Activated CD4-positive, alpha-beta T cell treated with anti-CD3 and anti-CD28 coated beads, Interleukin-2, Interleukin-6, amounts not matched to agents 100 ng/mL and 50 ng/mL, durations not matched to agents 16 hours and 8 hours (primary cell): ENCODE results near the gene DYNC2I2.

Source experiments
- DNase-seq: peaks from one replicate; pipeline ENCODE4 v3.0.0-alpha.2; 2020

The DYNC2I2 gene

DNA sequence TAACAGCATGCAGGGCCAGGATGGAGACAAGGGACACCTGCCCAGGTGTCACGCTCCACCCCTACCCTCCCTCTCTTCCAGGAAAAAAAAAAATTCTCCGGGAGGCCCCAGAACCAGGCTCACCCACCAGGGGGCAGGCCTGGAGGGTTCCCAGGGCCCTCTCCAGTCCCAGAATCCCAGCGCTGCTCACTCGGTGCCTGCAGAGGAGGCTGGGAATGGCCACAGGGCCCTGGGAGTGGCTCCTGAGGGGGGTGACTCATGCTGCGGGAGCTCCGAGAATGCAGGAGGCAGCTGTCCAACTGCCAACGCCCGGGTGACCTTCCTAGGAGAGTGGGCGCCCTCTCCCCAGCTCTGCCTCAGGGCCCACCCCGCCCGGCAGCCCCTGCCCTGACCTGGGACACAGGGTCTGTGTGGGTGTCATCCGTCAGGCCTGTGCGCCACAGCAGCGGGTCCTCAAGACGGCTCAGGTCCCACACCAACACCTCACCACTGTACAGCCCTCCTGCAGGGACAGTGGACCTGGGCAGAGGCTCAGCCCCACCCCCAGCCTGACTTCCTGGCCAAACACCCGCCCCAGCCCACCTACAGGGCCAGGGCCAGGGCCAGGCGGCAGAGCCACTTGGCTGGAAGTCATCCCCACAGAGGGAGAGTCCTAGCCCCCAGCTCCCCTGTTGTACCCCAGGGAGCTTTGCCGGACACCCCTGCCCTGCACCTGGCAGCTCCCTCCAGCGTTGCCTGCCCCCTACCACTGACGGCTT is 21.2 kb downstream of the DYNC2I2 start:
- DNase-seq = no peak

- DNase-seq = no peak
These were observed 21.9 kb downstream of the DYNC2I2 start for GRCh38 chr9:128634651-128635262.

DNA sequence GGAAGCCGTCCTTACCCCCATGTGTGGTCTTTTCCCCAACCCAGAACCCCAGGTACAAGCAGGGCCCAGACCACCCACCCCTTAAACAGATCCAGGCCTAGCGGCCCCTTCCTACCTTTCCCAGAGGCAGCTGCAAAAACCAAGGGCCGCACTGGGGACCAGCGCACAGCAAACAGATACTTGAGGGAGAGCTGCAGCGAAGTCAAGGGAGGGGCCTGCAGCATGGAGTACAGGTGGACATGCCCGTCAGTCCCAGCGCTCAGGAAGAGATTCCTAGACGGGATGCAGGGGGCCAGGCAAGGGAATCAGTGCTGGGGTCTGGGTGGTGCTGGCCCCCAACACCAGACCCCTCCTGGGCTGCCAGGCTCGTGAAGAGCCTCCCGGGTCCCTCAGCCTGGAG is 22.5 kb downstream of the DYNC2I2 start:
- DNase-seq = no peak

DNA sequence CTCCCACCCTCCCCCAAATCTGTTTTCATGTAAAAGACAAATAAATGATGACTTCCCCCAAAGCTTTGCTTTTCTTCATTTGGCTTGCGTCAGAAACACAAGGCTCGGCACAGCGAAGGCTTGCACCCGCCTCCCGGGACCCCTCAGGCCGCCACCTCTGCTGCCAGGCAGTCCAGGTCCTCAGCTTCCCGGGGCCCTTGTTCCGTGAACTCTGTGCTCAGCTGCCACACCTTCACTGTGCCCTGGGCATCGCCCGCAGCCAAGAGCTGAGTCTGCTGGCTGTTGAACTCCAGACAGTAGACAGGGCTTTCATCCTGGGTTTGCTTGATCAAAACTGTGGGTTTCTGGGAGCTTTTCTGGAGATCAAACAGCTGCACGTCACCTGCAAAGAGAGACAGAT is 23.0 kb downstream of the DYNC2I2 start:
- no peak for DNase-seq

DNA sequence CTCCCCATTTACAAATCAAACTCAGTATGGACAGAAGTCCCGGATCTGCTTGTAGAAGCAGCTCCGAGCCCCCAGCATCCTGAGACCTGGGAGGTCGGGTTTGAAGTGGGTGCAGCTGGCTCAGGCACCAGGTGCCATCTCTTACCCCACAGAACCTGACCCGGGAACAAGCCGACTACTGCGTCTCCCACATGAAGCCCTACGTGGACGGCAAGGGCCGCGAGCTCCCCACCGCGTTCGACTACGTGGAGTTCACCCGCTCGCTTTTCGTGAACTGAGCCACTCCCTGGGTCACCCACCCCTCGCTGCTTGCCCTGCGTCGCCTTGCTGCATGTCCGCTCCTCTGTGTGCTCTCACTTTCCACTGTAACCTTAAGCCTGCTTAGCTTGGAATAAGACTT is 23.6 kb downstream of the DYNC2I2 start:
- no peak for DNase-seq

DNA sequence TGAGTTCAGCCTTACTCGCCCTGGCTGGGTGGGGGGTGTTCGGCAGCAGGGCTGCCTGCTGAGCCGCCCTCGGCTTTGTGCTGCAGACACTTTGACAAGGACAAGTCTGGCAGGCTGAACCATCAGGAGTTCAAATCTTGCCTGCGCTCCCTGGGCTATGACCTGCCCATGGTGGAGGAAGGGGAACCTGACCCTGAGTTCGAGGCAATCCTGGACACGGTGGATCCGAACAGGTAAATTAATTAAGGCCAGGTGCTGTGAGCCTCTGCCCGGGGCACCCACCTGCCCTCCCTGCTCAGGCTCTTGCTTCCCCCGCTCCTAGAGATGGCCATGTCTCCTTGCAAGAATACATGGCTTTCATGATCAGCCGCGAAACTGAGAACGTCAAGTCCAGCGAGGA is 24.2 kb downstream of the DYNC2I2 start:
- DNase-seq = no peak

DNA sequence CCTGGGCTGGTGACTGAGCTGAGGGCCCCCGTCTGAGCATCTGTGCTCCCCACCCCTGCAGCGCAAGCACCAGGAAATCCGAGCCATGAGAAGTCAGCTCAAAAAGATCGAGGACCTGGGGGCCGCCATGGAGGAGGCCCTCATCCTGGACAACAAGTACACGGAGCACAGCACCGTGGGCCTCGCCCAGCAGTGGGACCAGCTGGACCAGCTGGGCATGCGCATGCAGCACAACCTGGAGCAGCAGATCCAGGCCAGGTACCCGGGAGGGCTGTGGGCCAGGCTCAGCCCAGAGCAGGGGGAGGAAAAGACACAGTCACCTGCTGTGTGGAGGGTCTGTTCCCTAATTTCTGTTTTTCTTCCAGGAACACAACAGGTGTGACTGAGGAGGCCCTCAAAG is 24.6 kb downstream of the DYNC2I2 start:
- no peak for DNase-seq

DNA sequence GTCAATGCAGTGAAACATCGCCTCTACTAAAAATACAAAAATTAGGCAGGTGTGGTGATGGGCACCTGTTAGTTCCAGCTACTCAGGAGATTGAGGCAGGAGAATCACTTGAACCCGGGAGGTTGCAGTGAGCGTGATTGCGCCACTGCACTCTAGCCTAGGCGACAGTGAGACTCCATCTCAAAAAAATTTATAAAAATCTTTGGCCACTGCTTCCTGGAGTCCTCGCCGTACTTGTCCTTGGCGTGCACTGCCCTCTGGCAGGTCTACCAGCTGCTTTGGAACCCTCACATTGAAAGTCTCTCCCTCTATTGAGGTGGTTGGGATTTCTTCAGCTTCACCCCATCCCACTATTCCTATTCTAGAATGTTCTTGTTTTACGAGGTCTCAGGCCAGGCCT is 25.0 kb downstream of the DYNC2I2 start:
- no peak for DNase-seq

- no peak for DNase-seq
These were observed 26.6 kb downstream of the DYNC2I2 start for GRCh38 chr9:128629852-128630545.

- DNase-seq = no peak
These were observed 27.5 kb downstream of the DYNC2I2 start for GRCh38 chr9:128629136-128629535.

DNA sequence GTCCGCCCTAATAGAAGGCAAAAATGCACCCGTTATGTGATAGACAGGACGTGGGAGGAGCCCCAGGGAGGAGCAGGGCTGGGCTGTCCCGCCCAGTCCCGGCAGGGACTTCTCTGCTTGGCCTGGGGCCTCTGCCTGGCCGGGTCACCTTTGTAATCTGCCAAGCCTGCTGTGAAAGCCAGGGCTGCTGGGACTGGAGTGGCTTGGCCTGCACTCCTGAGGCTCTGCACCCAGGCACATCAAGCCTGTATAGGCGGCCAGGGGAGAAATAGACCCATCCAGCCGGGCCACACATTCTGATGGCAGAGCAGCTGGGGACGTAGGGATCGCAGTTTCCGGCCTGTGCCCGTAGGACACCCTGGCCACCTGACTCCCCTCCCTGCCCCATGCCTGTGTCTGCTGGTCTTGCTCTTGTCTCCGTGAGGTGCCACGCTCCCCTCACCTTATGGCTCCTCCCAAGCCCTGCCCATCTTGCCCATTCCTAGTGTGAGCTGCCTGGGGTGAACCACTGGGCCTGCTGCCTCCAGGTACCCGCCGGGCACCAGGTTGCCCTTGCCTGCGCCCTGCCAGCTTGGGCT is 28.1 kb downstream of the DYNC2I2 start:
- DNase-seq = no peak

DNA sequence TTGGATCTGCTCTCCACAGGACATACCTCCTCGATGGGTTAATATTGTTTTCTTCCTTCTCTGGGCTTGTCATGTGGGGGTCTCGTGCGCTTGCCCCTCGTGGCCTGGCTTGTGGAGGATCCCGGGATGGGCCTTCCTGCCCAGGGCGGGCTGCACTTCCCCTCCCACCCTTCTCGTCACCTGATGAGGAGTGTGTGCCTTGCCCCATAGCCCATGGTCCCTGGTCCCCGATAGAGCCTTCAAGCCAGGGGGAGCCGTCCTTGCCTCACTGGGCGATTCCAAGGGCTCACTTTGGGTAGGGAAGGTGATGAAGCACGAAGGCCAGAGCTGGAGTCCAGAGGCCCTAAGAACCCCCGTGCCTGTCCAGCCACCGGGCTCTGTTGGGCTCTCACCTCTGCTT is 28.7 kb downstream of the DYNC2I2 start:
- no peak for DNase-seq

GRCh38 chr9:128627127-128627715 is 29.4 kb downstream of the DYNC2I2 start:
- DNase-seq = no peak

- no peak for DNase-seq
These were observed 30.5 kb downstream of the DYNC2I2 start for GRCh38 chr9:128626181-128626580.

DNA sequence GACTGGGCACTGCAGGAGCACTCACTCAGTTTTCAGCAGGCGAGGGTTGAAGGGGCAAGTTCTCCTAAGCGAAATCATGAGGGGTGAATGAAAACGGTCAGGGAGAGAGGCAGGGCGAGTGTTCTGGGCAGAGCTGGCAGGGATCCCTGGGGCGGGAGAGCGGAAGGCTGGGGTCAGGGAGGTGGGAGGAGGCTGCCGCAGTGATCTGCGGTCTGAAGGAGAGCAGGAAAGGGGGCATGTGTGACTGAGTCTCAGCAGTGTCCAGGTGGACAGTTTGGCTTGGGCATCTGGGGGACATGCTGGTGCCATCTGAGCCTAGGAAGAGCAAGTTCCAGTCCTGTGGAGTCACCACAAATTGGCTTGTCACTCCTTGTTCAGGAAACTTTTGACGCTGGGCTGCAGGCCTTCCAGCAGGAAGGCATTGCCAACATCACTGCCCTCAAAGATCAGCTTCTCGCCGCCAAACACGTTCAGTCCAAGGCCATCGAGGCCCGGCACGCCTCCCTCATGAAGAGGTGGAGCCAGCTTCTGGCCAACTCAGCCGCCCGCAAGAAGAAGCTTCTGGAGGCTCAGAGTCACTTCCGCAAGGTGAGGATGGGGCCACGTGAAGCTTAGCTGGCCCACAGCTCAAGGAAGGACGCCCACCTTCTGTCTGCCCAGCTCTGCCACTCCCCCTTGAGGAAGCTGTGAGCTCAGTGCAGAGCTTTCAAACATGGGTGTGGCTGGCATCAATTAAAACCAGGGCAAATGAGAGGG is 31.1 kb downstream of the DYNC2I2 start:
- DNase-seq = no peak

DNA sequence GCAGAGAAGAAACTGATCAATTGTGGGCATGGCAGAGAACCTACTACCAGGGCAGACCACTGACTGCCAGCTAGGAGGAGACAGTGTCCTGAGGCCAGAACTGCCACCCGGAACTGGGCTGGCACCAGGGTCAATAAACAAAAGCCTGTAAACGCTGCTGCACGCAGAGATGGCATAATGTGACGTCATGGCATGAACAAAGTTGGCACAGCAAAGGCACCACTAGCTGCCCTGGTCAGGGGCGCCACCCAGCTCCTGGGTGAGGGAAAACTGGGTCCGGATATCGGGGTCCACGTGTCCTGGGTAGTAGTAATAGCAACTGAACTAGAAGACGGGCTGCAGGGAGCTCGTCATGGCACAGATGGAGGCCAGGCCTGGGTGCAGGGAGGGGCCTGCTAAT is 32.1 kb downstream of the DYNC2I2 start:
- DNase-seq = no peak

GRCh38 chr9:128621730-128622455 is 34.8 kb downstream of the DYNC2I2 start:
- DNase-seq = no peak

DNA sequence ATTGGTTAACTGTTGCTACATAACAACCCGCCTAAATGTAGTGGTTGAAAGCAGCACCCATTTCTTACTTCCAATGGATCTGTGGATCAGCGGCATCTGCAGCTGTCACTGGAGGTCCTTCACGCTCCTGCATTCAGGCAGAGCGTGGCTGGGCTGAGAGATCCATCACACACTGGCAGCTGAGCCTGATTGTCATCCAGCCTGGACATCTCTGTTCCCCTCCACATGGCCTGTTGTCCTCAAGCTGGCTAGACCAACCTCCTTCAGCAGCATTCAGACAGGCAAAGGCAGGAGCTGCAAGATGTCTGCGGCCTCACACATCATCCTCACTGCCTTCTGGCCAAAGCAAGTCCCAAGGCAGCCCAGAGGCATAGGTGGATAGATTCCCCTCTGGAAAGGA is 36.9 kb downstream of the DYNC2I2 start:
- no peak for DNase-seq

DNA sequence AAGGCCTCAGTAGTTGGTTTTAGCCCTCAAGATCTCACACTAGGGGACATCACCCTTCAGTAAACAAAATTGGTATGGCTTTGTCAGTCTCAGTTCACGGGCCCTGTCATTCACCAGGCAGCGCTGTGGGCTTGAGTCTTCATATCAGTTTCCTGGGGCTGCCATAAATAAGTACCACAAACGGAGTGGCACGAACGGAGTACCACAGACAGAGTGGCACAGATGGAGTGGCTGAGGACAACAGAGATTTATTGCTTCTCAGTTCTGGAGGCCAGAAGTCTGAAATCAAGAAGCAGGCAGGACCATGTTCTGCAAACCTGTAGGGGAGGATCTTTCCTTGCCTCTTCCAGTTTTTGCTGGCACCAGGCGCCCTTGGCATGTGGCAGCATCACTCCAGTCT is 37.5 kb downstream of the DYNC2I2 start:
- no peak for DNase-seq

- no peak for DNase-seq
These were observed 38.7 kb downstream of the DYNC2I2 start for GRCh38 chr9:128617943-128618342.

DNA sequence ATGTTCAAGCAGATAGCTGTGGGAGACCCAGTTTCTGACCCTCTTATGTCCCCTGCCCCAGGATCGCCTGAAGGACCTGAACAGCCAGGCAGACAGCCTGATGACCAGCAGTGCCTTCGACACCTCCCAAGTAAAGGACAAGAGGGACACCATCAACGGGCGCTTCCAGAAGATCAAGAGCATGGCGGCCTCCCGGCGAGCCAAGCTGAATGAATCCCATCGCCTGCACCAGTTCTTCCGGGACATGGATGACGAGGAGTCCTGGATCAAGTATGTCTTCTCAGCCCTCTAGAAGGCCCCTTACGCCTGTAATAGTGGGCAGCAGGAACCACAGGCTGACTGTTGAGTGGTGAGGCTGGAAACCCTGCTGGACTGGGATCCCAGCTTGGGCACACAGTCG is 41.1 kb downstream of the DYNC2I2 start:
- no peak for DNase-seq

GRCh38 chr9:128614728-128615127 is 41.9 kb downstream of the DYNC2I2 start:
- no peak for DNase-seq
